Effector memory CD4-positive, alpha-beta T cell (primary cell): Measurements from ENCODE around the gene RBM15B.

Experiments
- DNase-seq, 3 donors: peaks; one replicate each; pipeline ENCODE4 v3.0.0-alpha.2; 2020
- H3K27ac ChIP-seq: 2 replicates; pipeline ENCODE4 v1.7.0; 2013; ENCODE audit warnings: mild to moderate bottlenecking, low read length, moderate library complexity; ENCODE audit not compliant: insufficient read depth, poor library complexity, severe bottlenecking
- H3K27me3 ChIP-seq: replicated peaks from 2 replicates; pipeline ENCODE4 v1.7.0; 2013; ENCODE audit warnings: mild to moderate bottlenecking, low read length; ENCODE audit not compliant: insufficient read depth, control insufficient read depth, poor library complexity, severe bottlenecking
- H3K36me3 ChIP-seq: 2 replicates; pipeline ENCODE4 v1.7.0; 2013; ENCODE audit warnings: mild to moderate bottlenecking, low read length, moderate library complexity; ENCODE audit not compliant: control insufficient read depth, insufficient read depth
- H3K4me1 ChIP-seq: 2 replicates; pipeline ENCODE4 v1.7.0; 2013; ENCODE audit warnings: low read length, mild to moderate bottlenecking; ENCODE audit not compliant: control insufficient read depth, insufficient read depth, poor library complexity, severe bottlenecking
- H3K4me3 ChIP-seq: 2 replicates; pipeline ENCODE4 v1.7.0; 2013; ENCODE audit warnings: low read length, low read depth, mild to moderate bottlenecking; ENCODE audit not compliant: insufficient read depth, poor library complexity, severe bottlenecking
- H3K9me3 ChIP-seq: 2 replicates; pipeline ENCODE4 v1.7.0; 2013; ENCODE audit warnings: mild to moderate bottlenecking, low read length, moderate library complexity; ENCODE audit not compliant: control insufficient read depth

RBM15B gene

GRCh38 chr3:51390246-51391074 is 625 bp upstream of the RBM15B start:
- Histone ChIP-seq H3K27me3 (no peaks in the 10 kb centered on the region), H3K27ac (peak overlapping the region; percentile 63), H3K36me3 (peaks cover 52% of the 10 kb centered on the region), H3K4me3 (peak overlapping the region; percentile 37), H3K4me1 (peaks cover 58% of the 10 kb centered on the region), H3K9me3 (no peaks in the 10 kb centered on the region)
- no peak for DNase-seq

GRCh38 chr3:51391566-51392354 is 675 bp downstream of the RBM15B start:
- H3K36me3 ChIP-seq: peaks cover 65% of the 10 kb centered on the region
- peak in 2 of 3 donors; percentile 33 to 40 for DNase-seq
- peak overlapping the region; percentile 85 for H3K27ac ChIP-seq
- H3K4me1 ChIP-seq: peaks cover 45% of the 10 kb centered on the region
- H3K27me3 ChIP-seq: no peaks in the 10 kb centered on the region
- H3K9me3 ChIP-seq: no peaks in the 10 kb centered on the region
- H3K4me3 ChIP-seq: peak overlapping the region; percentile 51

GRCh38 chr3:51392355-51393133 is 1.5 kb downstream of the RBM15B start:
- no peak for DNase-seq
- H3K4me3 ChIP-seq: peak overlapping the region; percentile 51
- H3K36me3 ChIP-seq: peaks cover 71% of the 10 kb centered on the region
- peaks cover 43% of the 10 kb centered on the region for H3K4me1 ChIP-seq
- no peaks in the 10 kb centered on the region for H3K27me3 ChIP-seq
- peak overlapping the region; percentile 85 for H3K27ac ChIP-seq
- H3K9me3 ChIP-seq: no peaks in the 10 kb centered on the region

- Histone ChIP-seq H3K4me1 (peaks cover 43% of the 10 kb centered on the region), H3K9me3 (no peaks in the 10 kb centered on the region), H3K4me3 (no peak overlapping the region), H3K27me3 (no peaks in the 10 kb centered on the region), H3K27ac (no peak overlapping the region), H3K36me3 (peaks cover 67% of the 10 kb centered on the region)
- no peak for DNase-seq
Measured at GRCh38 chr3:51393134-51393495, 2.0 kb downstream of the RBM15B start.

- Histone ChIP-seq H3K4me3 (no peak overlapping the region), H3K36me3 (peaks cover 67% of the 10 kb centered on the region), H3K27me3 (no peaks in the 10 kb centered on the region), H3K27ac (no peak overlapping the region), H3K9me3 (no peaks in the 10 kb centered on the region), H3K4me1 (peaks cover 43% of the 10 kb centered on the region)
- no peak for DNase-seq
Measured at GRCh38 chr3:51393564-51393963, 2.5 kb downstream of the RBM15B start.

GRCh38 chr3:51394541-51394940 is 3.5 kb downstream of the RBM15B start:
- Histone ChIP-seq H3K36me3 (peaks cover 69% of the 10 kb centered on the region), H3K4me3 (no peak overlapping the region), H3K27me3 (no peaks in the 10 kb centered on the region), H3K9me3 (no peaks in the 10 kb centered on the region), H3K27ac (no peak overlapping the region), H3K4me1 (peaks cover 41% of the 10 kb centered on the region)
- DNase-seq: no peak

- H3K27ac ChIP-seq: no peak overlapping the region
- H3K4me1 ChIP-seq: peaks cover 30% of the 10 kb centered on the region
- H3K4me3 ChIP-seq: no peak overlapping the region
- H3K9me3 ChIP-seq: no peaks in the 10 kb centered on the region
- peaks cover 73% of the 10 kb centered on the region for H3K36me3 ChIP-seq
- DNase-seq: no peak
- H3K27me3 ChIP-seq: no peaks in the 10 kb centered on the region
Measured at GRCh38 chr3:51395493-51396213, 4.6 kb downstream of the RBM15B start.

GRCh38 chr3:51396401-51396800 is 5.3 kb downstream of the RBM15B start:
- Histone ChIP-seq H3K4me1 (peaks cover 28% of the 10 kb centered on the region), H3K36me3 (peaks cover 76% of the 10 kb centered on the region), H3K27ac (peak overlapping the region; percentile 4), H3K9me3 (no peaks in the 10 kb centered on the region), H3K27me3 (no peaks in the 10 kb centered on the region), H3K4me3 (no peak overlapping the region)
- DNase-seq: no peak

- Histone ChIP-seq H3K36me3 (peaks cover 73% of the 10 kb centered on the region), H3K27ac (no peak overlapping the region), H3K4me1 (peaks cover 23% of the 10 kb centered on the region), H3K4me3 (no peak overlapping the region), H3K27me3 (no peaks in the 10 kb centered on the region), H3K9me3 (no peaks in the 10 kb centered on the region)
- DNase-seq: no peak
Measured at GRCh38 chr3:51397392-51397791, 6.3 kb downstream of the RBM15B start.
